HG03565 (cell line): ENCODE measurements around the gene DDX41.

Source experiments
- ATAC-seq: cut with Tn5 transposase; IDR thresholded peaks from one replicate; pipeline ENCODE4 v1.9.1; 2021; ENCODE audit warnings: mild to moderate bottlenecking, moderate library complexity; ENCODE audit not compliant: unreplicated experiment

Gene DDX41

DNA sequence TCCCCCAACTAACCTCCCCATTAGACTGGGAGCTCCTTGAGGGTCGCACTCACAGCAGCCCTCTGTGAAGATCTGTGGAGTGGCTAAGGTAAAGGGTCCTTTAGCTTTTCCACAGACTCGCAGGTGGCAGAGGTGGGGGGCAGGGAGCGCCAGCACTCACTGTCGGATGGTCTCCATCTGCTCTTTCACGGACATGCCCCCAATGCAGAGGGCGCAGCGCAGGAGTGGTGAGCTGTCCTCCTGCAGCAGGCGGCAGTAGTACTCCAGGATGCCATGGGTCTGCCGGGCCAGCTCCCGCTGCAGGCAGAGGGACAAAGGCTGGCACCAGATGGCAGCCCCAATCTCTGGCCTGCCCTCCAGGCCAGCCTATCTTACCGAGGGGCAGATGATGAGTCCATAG is 2.2 kb downstream of the DDX41 start:
- ATAC-seq = no peak

DNA sequence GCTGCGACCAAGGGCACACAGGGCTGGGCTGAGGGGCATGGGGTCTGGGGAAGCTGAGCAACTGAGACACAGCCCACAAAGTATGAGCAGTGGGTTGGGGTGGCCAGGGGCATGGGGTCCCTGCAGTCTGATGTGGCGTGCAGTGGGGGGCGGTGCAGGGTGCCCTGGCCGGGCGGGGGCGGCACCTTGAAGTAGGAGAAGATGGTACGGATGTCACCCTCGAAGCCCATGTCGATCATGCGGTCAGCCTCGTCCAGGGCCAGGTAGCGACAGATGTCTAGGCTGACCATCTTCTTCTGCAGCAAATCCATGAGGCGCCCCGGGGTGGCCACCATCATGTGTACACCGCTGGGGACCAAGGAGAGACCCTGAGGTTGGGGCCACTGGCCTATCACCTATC is 3.3 kb downstream of the DDX41 start:
- ATAC-seq = no peak

DNA sequence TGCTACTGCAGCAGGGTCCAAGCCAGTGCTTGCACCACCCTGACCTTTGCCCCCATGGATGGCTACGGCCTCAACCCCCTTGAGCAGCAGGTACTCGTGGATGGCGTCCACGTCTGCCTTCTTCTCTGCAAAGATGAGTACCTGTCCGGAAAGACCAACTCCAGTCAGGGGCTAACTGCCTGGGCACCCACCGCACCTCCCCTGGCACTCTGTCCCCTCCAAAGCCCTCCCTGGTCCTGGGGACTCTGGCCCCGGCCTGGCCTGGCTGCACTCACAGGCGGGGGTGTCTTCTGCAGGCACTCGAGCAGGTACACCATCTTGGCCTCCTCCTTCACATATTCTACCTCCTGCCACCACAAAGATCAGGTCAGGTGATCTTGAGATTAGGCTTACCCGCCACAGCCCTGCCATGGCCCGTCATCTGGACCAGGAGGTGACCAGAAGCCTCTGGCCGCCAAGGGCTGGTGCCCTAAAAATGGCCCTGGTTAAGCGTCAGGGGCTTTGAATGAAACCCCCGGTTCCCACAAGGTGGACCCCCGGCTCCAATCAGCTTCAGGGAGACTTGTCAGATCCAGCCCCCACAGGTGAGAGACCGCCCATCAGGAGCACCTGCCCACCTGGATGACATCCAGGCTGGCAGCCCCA is 3.9 kb downstream of the DDX41 start:
- no peak for ATAC-seq

DNA sequence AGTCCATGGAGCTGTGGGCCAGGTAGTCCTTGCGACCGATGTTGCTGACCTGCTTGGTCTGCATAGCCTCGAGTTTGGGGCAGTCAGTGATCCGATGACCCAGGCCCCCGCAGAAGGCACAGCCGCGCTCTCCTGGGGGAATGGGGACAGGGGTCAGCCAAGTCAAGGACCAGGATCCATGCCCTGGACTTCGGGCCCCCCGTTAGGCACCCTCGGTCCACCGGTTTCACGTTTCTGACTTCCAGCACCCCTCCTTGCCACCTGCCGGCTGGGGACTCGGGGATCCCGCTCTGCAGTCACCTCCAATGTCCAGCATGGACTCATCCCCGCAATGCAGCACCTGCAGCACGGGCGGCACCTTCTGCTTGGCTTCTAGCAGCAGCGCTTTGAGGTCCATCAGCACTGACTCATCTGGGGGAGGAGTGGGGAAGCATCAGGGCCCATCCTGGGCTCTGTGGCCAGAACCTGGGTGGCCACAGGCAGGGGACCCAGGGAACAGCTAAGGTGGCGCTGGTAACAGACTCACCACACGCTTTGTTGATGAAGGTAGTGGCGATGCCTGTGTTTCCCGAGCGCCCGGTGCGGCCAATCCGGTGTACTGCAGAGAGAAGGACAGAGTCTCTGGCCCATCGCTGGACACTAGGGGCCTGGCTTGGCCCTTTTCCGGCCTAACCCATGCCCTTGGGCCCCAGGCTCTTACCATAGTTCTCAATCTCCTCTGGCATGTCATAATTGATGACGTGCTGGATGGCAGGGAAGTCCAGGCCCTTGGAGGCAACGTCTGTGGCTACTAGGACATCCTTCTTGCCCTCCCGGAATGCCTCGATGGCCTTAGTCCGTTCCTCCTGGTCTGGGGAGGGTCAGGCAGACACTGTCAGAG is 4.7 kb downstream of the DDX41 start:
- ATAC-seq = no peak

DNA sequence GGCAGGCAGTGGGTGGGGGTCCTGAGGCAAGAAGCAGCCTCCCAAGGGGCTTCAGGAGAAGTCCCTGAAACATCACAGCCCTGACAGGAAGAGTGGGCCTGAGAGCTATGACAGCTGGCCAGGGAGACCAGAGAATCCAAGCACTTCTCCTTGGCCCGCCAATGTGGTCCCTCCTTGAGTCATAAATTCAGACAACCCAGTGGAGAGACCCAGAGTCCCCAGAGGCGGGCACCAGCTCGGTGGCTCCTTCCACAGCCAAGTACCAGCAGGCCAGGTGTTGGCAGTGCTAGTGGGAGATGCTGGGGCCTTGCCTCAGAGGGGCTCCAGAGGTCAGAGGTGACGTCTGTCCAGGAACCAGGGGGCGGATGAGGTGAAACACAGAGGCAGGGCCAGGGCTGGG is 5.6 kb downstream of the DDX41 start:
- no peak for ATAC-seq

DNA sequence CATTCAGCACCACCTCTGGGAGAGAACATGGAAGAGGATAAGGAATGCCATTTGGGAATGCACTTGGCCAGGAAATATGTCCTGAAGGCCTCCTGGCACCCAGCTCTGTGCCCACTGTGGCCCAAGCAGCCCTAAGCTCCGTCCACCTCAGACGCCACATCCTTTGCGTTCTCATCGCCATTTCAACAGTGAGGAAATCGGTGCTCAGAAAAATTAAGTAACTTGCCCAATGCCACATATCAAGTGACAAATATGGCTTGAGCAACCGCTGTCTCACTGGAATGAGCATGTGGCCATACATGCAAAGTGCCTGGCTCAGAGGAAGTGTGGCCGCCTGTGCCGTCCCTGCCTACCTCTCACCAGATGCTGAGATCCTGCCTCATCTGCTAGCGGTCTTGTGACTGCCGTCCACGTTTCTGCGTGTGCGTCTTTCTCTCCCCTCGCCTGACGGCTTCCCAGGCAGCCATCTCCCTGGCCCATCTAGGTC is 6.2 kb downstream of the DDX41 start:
- no peak for ATAC-seq

DNA sequence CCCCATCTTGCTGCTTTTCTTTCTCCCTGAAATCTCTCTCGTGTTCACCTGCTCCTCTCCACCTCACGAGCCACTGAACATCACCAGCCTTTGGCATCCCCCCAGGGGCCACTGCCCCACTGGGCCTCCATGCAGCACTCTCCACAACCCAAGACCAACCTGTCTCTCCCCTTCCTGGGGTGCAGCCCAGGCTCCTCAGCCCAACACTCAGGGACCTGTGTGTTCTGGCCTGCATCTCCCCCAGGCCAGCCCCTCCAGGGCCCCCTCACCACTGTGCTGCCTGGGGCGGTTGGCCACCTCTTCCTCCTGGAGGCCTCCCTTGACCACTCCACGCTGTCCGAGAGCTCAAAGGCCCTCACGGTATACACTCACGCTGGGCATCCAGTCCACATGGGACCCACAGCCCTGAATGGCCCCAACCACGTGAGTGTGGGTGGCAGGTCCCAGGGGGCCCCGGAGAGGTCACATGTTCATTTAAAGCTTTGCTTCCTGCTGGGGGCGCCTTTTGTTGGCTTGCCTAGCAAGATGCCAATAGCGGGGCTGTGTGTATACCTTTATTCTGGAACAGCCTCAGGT is 6.7 kb downstream of the DDX41 start:
- no peak for ATAC-seq

DNA sequence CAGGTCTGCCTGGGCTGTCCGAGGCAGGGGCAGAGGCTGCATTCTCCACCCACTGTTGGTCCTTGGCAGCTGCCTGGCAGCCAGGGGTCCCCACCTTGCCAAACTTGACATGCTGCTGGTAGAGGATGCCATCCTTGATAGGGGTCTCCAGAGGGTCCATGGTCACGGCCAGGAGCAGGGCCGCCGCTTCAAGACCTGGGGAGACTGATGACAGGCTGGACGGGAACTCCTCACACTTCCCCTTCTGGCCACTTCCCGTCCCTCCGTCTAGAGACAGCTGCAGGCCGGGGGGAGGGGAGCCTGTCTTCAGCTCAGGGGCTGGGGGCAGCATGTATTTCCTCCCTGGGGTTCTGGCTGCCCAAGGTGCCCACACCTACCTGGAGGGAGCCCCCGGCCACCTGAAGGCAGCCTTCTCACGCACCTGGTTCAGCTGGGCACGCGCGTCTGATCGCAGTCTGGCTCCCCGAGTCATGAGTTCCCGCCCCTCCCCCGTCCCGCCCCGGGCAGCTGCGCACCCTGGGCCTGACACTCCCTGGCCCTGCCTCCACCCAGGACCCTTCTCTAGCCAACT is 7.3 kb downstream of the DDX41 start, which contains the start of gene DOK3:
Gene DOK3, minus strand, starts transcription at position 446 of the 571 bp plus-strand sequence. Its CDS starts 286 bp downstream, at position 160.
- no peak for ATAC-seq

DNA sequence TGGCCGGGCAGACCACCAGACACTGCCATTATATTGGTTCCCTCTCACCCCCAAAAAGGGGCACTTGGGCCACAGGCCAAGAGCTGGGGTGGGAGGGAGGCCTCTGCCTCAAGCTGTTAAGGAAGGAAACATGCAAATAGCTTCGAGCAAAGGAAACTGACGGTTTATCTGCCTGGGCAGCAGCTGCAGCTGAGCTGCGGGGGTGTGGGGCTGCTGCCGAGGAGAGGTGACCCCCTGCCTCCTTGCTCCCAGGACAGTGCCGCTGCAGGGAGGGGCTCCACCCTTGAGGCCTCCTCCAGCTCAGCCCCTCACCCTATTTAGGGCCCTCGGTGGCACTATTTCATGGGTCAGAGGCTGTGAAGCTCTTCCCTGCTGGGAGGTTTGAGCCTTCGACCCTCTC is 7.9 kb downstream of the DDX41 start:
- ATAC-seq = no peak

DNA sequence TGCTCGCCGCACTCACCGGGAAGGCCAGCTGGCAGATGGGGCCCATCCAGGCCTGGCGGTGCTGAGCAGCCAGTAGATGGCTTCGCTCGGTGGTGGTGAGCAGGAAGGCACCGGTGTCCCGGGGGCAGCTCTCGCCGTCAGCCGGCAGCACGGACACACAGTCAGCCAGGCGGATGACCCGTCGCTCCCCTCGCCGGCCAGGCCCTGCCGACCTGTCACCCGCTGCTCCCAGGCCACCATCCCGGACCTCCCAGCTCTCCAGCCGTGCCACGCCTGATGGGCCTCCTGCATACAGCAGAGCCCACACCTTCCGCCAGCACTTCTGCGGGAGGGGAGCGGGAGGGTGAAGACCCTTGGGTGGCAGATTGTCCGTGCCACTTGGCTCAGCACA is 8.5 kb downstream of the DDX41 start:
- ATAC-seq = no peak

DNA sequence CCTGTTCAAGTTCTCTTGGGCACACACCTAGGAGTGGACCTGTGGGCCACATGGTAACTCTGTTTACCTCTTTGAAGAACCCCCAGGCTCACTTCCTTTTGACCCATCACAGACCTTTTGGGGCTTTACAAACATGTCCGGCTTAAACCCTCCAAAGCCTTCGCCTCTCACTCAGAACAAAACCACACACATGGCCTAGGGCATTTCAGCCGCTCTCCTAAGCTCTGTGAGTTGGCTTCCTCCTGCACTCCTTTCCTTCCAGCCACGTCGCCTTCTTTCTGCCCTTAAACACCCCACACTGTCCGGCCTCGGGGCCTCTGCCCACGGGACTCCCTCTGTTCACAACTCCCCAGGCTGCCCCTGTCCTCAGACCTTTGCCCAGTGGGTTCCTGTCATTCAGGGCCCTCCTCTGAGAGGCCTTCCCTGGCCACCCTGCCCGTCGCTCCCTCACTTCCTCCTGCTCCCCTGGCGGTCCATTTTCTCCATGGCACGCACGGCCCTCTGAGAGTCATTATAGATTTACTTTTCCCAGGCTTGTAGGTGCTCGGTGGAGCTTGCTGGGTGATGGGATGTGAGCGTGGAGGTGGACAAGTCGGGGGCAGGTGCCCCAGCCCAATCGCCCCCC is 9.1 kb downstream of the DDX41 start:
- no peak for ATAC-seq

DNA sequence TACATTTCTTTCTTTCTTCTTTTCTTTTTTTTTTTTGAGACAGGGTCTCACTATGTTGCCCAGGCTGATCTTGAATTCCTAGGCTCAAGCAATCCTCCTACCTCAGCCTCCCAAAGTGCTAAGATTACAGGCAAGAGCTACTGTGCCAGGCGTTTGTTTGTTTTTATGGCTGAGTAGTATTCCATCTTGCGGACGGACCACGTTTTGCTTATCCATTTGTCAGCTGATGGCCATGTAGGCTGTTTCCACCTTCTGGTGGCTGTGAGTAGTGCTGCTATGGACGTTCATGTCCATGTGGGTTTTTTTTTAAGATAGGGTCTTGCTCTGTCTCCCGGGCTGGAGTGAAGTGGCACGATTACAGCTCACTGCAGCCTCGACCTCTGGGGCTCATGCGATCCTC is 9.6 kb downstream of the DDX41 start:
- no peak for ATAC-seq

DNA sequence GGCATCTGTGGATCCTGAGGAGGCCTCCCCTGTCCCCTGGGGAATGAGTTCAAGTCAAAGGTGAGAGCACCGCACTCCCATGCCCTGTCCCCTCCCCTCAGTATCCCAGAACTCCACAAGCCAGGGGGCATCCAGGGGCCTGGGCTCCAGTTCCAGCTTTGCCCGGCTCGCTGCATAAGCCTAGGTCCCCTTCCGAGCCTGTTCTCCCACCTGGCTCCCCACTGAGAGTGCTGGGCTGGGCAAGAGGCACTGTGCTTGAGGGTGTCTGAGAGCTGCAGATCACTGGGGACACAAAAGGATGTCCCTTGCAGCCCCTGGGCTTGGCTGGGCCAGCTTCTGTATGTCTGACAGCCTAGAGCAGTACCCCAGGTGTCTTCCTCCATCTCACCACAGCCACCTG is 11.7 kb downstream of the DDX41 start:
- no peak for ATAC-seq

DNA sequence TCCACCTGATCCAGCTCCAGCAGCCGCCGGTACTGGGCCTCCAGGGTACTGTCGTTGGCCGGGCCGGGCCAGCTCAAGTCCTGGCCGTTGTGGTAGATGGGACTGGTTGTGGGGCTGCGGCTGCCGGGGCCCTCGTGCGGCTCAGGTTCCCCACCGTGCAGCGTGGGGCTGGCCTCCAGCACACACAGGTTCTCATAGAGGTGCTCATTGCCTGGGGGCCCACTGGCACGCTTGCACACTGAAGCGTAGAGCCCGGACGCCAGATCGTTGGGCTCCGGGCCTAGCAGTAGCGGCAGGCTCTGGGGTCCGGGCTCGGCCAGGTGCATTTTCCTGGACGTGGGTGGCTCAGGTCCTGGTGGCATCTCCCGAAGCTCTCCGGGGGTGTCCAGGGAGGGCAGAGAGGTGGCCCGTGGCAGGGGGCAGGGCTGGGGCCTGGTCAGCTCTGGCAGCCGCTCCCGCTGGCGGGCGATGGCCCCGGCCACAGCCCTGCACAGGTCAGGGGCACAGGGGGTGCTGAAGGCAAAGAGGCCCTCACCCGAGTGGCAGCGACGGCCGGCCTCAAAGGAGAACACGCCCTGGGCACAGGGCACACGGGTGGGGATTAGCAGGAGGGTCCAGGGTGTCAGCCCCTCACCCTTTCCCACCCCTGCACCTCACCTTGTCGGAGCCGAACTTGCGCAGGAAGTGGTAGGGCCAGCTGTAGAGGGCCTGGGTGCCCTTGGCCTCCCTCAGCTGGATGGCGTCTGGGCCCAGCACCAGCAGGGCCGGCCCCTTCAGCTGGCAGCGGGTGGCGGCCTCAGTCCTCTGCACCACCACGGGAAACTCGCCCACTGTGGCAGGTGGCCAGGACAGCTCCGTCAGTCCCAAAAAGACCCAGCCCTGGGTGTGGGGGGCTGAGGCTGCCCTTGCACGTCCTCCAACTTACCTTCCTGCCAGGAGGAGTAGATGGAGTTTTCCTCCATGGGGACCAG is 12.4 kb downstream of the DDX41 start:
- ATAC-seq = no peak

DNA sequence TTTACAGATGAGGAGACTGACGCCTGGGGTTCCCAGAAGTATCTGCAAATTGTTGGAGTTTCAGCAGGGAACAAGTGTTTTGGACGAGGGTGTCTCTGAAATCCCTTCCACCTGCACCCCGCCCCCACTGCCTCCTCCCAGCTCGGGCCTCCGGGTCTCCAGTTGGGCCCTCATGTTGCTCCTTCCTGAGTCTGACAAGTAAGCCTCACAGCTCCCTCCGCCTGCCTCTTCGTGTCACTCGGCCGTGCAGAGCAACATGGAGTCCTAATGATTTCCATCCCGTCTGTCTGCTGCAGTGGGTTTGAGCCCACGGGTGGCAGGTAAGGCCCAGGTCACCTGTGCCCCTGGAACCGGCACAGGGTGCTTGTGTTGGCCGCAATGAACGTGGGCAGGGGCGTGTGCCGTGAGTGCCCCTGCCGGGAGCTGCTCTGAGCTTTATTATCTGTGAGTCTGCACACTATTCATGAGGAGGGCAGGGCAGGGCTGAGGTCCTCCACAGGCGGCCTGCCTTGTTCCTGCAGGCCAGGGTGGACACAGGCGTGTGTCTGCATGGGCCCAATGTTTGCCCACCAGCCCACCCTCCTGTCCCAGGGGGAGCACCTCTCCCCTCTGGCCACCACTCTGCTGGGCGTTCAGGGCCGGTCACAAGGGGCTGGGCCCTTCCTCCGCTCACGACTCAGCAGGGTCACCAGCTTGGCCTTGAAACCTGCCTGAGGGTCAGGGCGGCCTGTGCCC is 13.2 kb downstream of the DDX41 start:
- ATAC-seq = no peak

DNA sequence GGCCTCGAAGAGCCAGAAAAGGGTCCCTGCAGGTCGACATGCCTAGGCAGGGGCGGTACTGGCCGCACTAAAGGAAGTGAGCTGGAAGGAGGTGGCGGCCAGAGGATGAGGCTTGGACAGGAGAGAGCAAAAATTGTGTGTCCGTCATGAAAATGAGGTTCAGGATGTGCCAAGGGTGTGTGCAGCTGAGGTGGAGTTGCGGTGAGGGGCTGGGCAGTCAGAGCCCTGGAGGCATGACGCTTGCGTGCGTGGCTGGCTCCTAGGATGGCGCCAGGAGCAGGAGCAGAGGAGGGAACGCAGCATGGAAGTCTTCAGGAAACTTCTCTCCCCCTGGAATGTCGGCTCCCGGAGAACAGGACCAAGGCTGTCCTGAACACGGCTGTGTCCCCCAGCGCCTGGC is 13.9 kb downstream of the DDX41 start:
- no peak for ATAC-seq

DNA sequence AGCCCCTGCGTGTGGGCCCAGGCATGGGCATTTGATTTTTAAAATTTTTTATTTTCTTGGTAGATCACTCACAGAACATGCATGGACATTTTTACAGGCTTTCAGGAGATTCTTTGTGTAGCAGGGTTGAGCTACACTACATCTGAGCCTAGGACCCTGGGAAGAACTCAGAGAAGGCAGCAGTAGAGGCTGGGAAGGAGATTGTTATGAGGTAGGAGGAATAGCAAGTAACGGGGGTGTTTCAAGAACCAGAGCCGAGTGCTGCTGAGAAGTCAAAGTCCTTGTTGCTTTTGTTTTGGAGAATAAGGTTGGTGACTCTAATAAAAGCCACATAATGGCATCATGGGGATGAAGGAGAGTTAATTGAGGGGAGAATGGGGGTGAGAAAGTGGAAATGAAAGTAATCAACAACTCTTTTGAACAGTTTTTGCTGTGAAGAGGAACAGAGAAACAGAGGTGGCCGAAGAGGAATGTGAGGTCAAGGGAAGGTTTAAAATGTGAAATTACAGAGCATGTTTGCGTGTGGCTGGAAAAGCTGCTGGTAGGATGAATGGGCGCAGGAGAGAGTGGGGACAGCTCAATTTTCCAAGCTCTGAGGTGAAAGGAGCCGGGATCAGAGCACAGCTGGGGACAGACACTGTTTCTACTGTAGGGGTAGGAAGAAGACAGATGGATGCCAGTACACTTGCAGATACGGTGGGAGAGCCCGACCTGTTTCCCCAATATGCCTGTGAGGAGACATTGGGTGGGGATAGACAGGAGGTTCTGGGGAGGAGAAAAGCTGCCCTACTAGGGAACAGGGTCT is 14.7 kb downstream of the DDX41 start:
- no peak for ATAC-seq
